Naive thymus-derived CD8-positive, alpha-beta T cell (primary cell): ENCODE results near the gene ZNF384. TPM values are rescaled to one million over a fixed set of nuclear protein-coding genes. Genes with fewer than 3 reads are reported as not detected.

Source experiments
- polyA plus RNA-seq, 3 donors: library from polyadenylated mRNA; unstranded; fragments of 300-500 nt; fragmentation: Illumina TruSeq; gene quantifications; one replicate each; pipeline ENCODE4 v1.2.3, GENCODE V29; 2021
- total RNA-seq, 8 experiments: library from RNA in 2 of 8; stranded (reverse) in 2 of 8; gene quantifications; one replicate each; pipeline ENCODE4 v1.2.3 and lab custom pipeline; 2021 to 2026

ZNF384 gene
- total and polyA plus RNA-seq, 5 experiments from 2014 or later = 17.6 to 94.8 (median 39.6) TPM

Other genes starting within 250 kb of the ZNF384 start
- gene CD27, start 244.4 kb downstream of the ZNF384 start, total RNA-seq = 100 to 1,000 TPM; 149 to 150 TPM
- 100 to 1,000 TPM; 391 to 632 (median 577) TPM for gene CD27, start 244.4 kb downstream of the ZNF384 start, polyA plus RNA-seq
- gene TAPBPL, start 237.3 kb downstream of the ZNF384 start, total RNA-seq = 10 to 100 TPM; 42.5 to 45.4 TPM
- 100 to 1,000 TPM in 2 of 3 donors, 10 to 100 TPM in 1; 46.0 to 126 (median 106) TPM for gene TAPBPL, start 237.3 kb downstream of the ZNF384 start, polyA plus RNA-seq
- 10 to 100 TPM; 91.4 to 92.6 TPM for gene VAMP1, start 218.7 kb downstream of the ZNF384 start, total RNA-seq
- 10 to 100 TPM in 2 of 3 donors, 1 to 10 TPM in 1; 9.7 to 13.6 (median 10.9) TPM for gene VAMP1, start 218.7 kb downstream of the ZNF384 start, polyA plus RNA-seq
- 10 to 100 TPM; 71.6 to 77.3 TPM for gene MRPL51, start 196.1 kb downstream of the ZNF384 start, total RNA-seq
- gene MRPL51, start 196.1 kb downstream of the ZNF384 start, polyA plus RNA-seq = 100 to 1,000 TPM; 220 to 230 (median 224) TPM
- gene NCAPD2, start 195.3 kb downstream of the ZNF384 start, total RNA-seq = 10 to 100 TPM; 40.4 to 46.3 TPM
- 10 to 100 TPM; 24.7 to 45.3 (median 28.1) TPM for gene NCAPD2, start 195.3 kb downstream of the ZNF384 start, polyA plus RNA-seq
- gene GAPDH, start 154.9 kb downstream of the ZNF384 start, total RNA-seq = 100 to 1,000 TPM; 355 to 363 TPM
- 1,000 to 10,000 TPM; 1,014 to 1,110 (median 1,062) TPM for gene GAPDH, start 154.9 kb downstream of the ZNF384 start, polyA plus RNA-seq
- 10 to 100 TPM; 40.9 to 45.9 TPM for gene IFFO1, start 133.3 kb downstream of the ZNF384 start, total RNA-seq
- gene IFFO1, start 133.3 kb downstream of the ZNF384 start, polyA plus RNA-seq = 10 to 100 TPM in 1 of 3 donors, 1 to 10 TPM in 2; 3.7 to 10.8 (median 4.4) TPM
- 100 to 1,000 TPM in 1 of 2 experiments, 10 to 100 TPM in 1; 99.2 to 104 TPM for gene NOP2, start 121.1 kb downstream of the ZNF384 start, total RNA-seq
- gene NOP2, start 121.1 kb downstream of the ZNF384 start, polyA plus RNA-seq = 10 to 100 TPM; 23.6 to 41.7 (median 24.7) TPM
- 100 to 1,000 TPM; 296 to 308 TPM for gene CHD4, start 82.0 kb downstream of the ZNF384 start, total RNA-seq
- 10 to 100 TPM; 31.4 to 57.3 (median 56.9) TPM for gene CHD4, start 82.0 kb downstream of the ZNF384 start, polyA plus RNA-seq
- gene LPAR5, start 53.4 kb downstream of the ZNF384 start, total RNA-seq = 10 to 100 TPM; 16.6 to 18.9 TPM
- gene LPAR5, start 53.4 kb downstream of the ZNF384 start, polyA plus RNA-seq = 10 to 100 TPM in 2 of 3 donors, 1 to 10 TPM in 1; 7.9 to 14.2 (median 12.2) TPM
- gene ACRBP, start 41.9 kb downstream of the ZNF384 start, total RNA-seq = 10 to 100 TPM; 13.8 to 14.3 TPM
- gene ACRBP, start 41.9 kb downstream of the ZNF384 start, polyA plus RNA-seq = under 1 TPM in 2 of 3 donors, not detected in 1; 0.43 to 0.50 TPM
- 10 to 100 TPM; 81.2 to 90.6 TPM for gene ING4, start 26.3 kb downstream of the ZNF384 start, total RNA-seq
- 10 to 100 TPM; 89.5 to 99.6 (median 90.6) TPM for gene ING4, start 26.3 kb downstream of the ZNF384 start, polyA plus RNA-seq
- gene PIANP, start 11.4 kb upstream of the ZNF384 start, total RNA-seq = 1 to 10 TPM in 1 of 2 experiments, under 1 TPM in 1; 0.41 to 1.2 TPM
- under 1 TPM in 2 of 3 donors, not detected in 1; 0.06 to 0.30 TPM for gene PIANP, start 11.4 kb upstream of the ZNF384 start, polyA plus RNA-seq
- 10 to 100 TPM; 27.0 to 35.4 TPM for gene COPS7A, start 34.7 kb upstream of the ZNF384 start, total RNA-seq
- gene COPS7A, start 34.7 kb upstream of the ZNF384 start, polyA plus RNA-seq = 10 to 100 TPM; 34.9 to 42.4 (median 36.2) TPM
- 10 to 100 TPM; 87.6 to 98.9 TPM for gene MLF2, start 63.8 kb upstream of the ZNF384 start, total RNA-seq
- 100 to 1,000 TPM in 2 of 3 donors, 10 to 100 TPM in 1; 98.5 to 133 (median 126) TPM for gene MLF2, start 63.8 kb upstream of the ZNF384 start, polyA plus RNA-seq
- gene PTMS, start 77.0 kb upstream of the ZNF384 start, total RNA-seq = under 1 TPM in 1 of 2 experiments, not detected in 1; 0.55 TPM
- 1 to 10 TPM in 1 of 3 donors, not detected in 2; 4.8 TPM for gene PTMS, start 77.0 kb upstream of the ZNF384 start, polyA plus RNA-seq
- gene LAG3, start 83.1 kb upstream of the ZNF384 start, total RNA-seq = under 1 TPM; 0.60 to 0.75 TPM
- 10 to 100 TPM in 1 of 3 donors, under 1 TPM in 2; 0.47 to 14.5 (median 0.59) TPM for gene LAG3, start 83.1 kb upstream of the ZNF384 start, polyA plus RNA-seq
- 1 to 10 TPM; 1.4 to 1.5 TPM for gene CD4, start 100.2 kb upstream of the ZNF384 start, total RNA-seq
- 1 to 10 TPM in 1 of 3 donors, under 1 TPM in 2; 0.39 to 1.3 (median 0.53) TPM for gene CD4, start 100.2 kb upstream of the ZNF384 start, polyA plus RNA-seq
- not detected for gene GPR162, start 132.4 kb upstream of the ZNF384 start, total RNA-seq
- gene GPR162, start 132.4 kb upstream of the ZNF384 start, polyA plus RNA-seq = not detected
- gene P3H3, start 139.0 kb upstream of the ZNF384 start, total RNA-seq = 1 to 10 TPM; 8.6 to 9.7 TPM
- gene P3H3, start 139.0 kb upstream of the ZNF384 start, polyA plus RNA-seq = under 1 TPM; 0.42 to 0.73 (median 0.67) TPM
- 1 to 10 TPM; 3.8 to 5.6 TPM for gene GNB3, start 151.6 kb upstream of the ZNF384 start, total RNA-seq
- not detected for gene GNB3, start 151.6 kb upstream of the ZNF384 start, polyA plus RNA-seq
- gene CDCA3, start 161.9 kb upstream of the ZNF384 start, total RNA-seq = 1 to 10 TPM; 2.6 to 2.7 TPM
- 1 to 10 TPM in 1 of 3 donors, under 1 TPM in 1, not detected in 1; 0.50 to 1.4 TPM for gene CDCA3, start 161.9 kb upstream of the ZNF384 start, polyA plus RNA-seq
- gene USP5, start 162.8 kb upstream of the ZNF384 start, total RNA-seq = 10 to 100 TPM; 72.7 to 78.9 TPM
- 10 to 100 TPM; 55.3 to 69.2 (median 56.7) TPM for gene USP5, start 162.8 kb upstream of the ZNF384 start, polyA plus RNA-seq
- 100 to 1,000 TPM; 159 to 163 TPM for gene TPI1, start 178.2 kb upstream of the ZNF384 start, total RNA-seq
- gene TPI1, start 178.2 kb upstream of the ZNF384 start, polyA plus RNA-seq = 100 to 1,000 TPM; 372 to 497 (median 479) TPM
- gene SPSB2, start 183.9 kb upstream of the ZNF384 start, total RNA-seq = 10 to 100 TPM; 22.0 to 23.3 TPM
- gene SPSB2, start 183.9 kb upstream of the ZNF384 start, polyA plus RNA-seq = 10 to 100 TPM; 10.1 to 10.6 (median 10.2) TPM
- 10 to 100 TPM; 10.1 to 10.5 TPM for gene LRRC23, start 215.4 kb upstream of the ZNF384 start, total RNA-seq
- 1 to 10 TPM; 4.7 to 9.9 (median 8.8) TPM for gene LRRC23, start 215.4 kb upstream of the ZNF384 start, polyA plus RNA-seq
- gene ENO2, start 225.2 kb upstream of the ZNF384 start, total RNA-seq = 100 to 1,000 TPM; 141 to 144 TPM
- 10 to 100 TPM; 19.4 to 29.2 (median 19.7) TPM for gene ENO2, start 225.2 kb upstream of the ZNF384 start, polyA plus RNA-seq
- gene ATN1, start 238.6 kb upstream of the ZNF384 start, total RNA-seq = 10 to 100 TPM; 25.7 to 30.3 TPM
- 1 to 10 TPM in 2 of 3 donors, under 1 TPM in 1; 0.35 to 1.4 (median 1.1) TPM for gene ATN1, start 238.6 kb upstream of the ZNF384 start, polyA plus RNA-seq